ENCODE data around the gene KLHL17. TPM values are rescaled to one million over a fixed set of nuclear protein-coding genes. Genes with fewer than 3 reads are reported as not detected.

KLHL17 gene
- total RNA-seq, 2 donors from 2014 or later = 4.2 to 15.3 TPM

DNA sequence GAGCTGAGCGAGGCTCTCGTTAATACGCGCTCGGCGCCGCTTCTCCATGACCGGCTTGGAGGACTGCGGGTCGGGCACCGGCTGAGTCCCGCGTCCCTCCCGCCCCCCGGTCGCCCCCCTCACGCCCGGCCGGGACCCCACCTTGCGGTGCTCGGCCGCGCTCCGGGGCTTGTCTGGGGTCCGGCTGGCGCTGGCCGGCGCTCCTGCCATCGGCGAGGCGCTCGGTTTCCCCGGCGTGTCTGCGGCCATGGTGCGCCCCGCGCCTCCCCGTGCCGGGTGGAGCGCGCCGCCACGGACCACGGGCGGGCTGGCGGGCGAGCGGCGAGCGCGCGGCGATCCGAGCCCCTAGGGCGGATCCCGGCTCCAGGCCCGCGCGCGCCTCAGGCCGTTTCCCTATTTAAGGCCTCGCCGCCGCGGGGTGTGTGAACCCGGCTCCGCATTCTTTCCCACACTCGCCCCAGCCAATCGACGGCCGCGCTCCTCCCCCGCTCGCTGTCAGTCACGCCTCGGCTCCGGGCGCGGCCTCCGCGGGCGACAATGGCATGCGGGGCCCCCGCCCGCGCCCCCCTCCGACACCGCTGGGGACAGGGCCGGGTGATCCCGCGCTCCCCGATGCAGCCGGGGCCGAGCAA is 39.5 kb downstream of the KLHL17 start, which contains the start of gene HES4:
Gene HES4 (minus strand): TSS at position 373 of the 632 bp plus-strand sequence. CDS start 124 bp downstream, at position 249.
- ATAC-seq (ENCODE audit: insufficient number of reproducible peaks, low FRiP score, low read depth) = peak; percentile 74

DNA sequence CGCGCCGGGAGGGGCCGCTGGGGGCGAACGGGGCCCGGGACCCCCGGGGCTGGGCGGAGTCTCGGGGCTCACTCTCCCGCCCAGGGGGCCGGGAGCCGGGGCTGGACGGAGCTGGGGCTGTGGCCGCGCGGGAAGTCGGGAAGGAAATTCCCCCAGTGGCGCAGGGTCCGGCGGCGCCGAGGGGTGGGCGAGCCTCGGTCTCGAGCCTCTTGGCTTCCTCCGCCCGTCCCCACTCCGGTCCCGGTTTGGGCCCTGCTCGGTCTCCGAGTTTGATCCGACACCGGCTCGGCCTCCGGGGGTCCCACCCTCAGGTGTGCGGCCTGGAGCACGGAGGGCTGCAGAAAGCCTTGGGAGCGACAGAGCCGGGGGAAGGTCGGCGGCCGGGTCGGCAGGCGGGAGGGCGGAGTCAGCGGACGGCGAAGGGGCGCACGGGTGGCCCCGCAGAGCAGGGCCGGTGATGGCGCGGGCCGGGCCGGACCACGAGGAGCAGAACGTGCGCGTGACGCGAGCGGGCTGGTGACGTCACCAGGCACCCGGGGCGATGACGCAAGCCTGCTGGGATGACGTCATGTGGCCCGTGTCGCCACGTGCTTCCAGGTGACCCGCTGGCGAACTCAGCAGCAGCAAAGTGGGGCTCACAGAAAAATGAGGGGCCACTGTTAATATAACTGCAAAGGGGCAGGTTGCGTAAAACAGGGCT is 40.1 kb downstream of the KLHL17 start:
- peak overlapping the region; percentile 99 for H3K27ac ChIP-seq
- ATAC-seq (ENCODE audit: insufficient number of reproducible peaks, low FRiP score, low read depth) = peak; percentile 62
- no peaks in the 10 kb centered on the region for H3K27me3 ChIP-seq (replicated peaks; ENCODE audit: insufficient read depth)
- TF ChIP-seq, protein P1, sequence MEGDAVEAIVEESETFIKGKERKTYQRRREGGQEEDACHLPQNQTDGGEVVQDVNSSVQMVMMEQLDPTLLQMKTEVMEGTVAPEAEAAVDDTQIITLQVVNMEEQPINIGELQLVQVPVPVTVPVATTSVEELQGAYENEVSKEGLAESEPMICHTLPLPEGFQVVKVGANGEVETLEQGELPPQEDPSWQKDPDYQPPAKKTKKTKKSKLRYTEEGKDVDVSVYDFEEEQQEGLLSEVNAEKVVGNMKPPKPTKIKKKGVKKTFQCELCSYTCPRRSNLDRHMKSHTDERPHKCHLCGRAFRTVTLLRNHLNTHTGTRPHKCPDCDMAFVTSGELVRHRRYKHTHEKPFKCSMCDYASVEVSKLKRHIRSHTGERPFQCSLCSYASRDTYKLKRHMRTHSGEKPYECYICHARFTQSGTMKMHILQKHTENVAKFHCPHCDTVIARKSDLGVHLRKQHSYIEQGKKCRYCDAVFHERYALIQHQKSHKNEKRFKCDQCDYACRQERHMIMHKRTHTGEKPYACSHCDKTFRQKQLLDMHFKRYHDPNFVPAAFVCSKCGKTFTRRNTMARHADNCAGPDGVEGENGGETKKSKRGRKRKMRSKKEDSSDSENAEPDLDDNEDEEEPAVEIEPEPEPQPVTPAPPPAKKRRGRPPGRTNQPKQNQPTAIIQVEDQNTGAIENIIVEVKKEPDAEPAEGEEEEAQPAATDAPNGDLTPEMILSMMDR (IDR thresholded peaks at IDR 0.05) = peak; percentile 11
- no peaks in the 10 kb centered on the region for H3K9me3 ChIP-seq
- H3K36me3 ChIP-seq = no peaks in the 10 kb centered on the region
- no peak for DNase-seq (ENCODE audit: low spot score)
- peak overlapping the region; percentile 98 for H3K4me3 ChIP-seq
- H3K4me1 ChIP-seq (ENCODE audit: control insufficient read depth in 1 of 2, low read depth in 2 of 2) = peaks cover 13 to 40% of the 10 kb centered on the region in 2 donors

More for the DNA sequence above, 39.5 kb downstream of the KLHL17 start, which contains the start of gene HES4:
- H3K36me3 ChIP-seq = no peaks in the 10 kb centered on the region
- H3K27ac ChIP-seq = peak within 1 kb of the TSS; percentile 99
- TF ChIP-seq, protein P1 (IDR thresholded peaks at IDR 0.05) = no peak
- no peaks in the 10 kb centered on the region for H3K27me3 ChIP-seq (replicated peaks; ENCODE audit: insufficient read depth)
- DNase-seq (ENCODE audit: low spot score) = peak; percentile 81
- H3K4me3 ChIP-seq = peak within 1 kb of the TSS; percentile 98
- peaks cover 9 to 34% of the 10 kb centered on the region in 2 donors for H3K4me1 ChIP-seq (ENCODE audit: control insufficient read depth in 1 of 2, low read depth in 2 of 2)
- no peaks in the 10 kb centered on the region for H3K9me3 ChIP-seq

DNA sequence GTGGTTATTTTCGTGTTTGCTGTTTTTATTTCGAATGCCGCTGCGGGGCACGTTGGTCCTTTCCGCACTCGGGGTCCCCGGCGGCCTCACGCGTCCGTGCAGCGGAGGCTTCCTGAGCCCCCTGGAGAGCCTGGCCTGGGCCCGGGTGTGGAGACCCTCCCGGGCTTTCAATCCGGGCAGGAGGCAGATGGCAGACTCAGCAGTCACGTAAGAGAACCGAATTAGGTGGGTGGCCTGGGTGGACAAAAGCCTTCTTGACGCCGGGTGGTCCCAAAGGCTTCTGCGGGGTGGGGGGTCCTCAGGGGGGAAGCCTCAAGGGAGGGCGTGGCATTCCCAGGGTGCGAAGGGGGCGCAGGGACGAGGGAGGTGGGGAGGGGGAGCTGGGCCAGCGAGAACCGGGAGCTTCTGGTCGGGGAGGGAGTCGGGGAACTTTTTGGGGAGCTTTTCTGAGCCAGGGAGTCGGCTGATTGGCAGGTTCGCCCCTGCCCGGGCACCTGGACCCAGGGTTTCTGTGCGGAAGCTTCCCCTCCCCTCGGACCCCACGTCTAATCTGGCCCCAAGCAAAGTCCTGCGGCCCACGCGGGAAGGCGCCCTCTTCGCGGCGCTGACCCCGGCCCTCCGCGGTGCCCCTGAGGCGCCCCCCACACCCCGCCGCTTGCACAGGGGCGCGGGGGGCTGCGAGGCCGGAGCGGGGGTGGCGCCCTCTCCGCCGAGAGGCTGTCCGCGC is 40.8 kb downstream of the KLHL17 start:
- Histone ChIP-seq H3K27me3 (replicated peaks; ENCODE audit: insufficient read depth) (no peaks in the 10 kb centered on the region), H3K4me1 (ENCODE audit: control insufficient read depth in 1 of 2, low read depth in 2 of 2) (peaks cover 13 to 44% of the 10 kb centered on the region in 2 donors)

DNA sequence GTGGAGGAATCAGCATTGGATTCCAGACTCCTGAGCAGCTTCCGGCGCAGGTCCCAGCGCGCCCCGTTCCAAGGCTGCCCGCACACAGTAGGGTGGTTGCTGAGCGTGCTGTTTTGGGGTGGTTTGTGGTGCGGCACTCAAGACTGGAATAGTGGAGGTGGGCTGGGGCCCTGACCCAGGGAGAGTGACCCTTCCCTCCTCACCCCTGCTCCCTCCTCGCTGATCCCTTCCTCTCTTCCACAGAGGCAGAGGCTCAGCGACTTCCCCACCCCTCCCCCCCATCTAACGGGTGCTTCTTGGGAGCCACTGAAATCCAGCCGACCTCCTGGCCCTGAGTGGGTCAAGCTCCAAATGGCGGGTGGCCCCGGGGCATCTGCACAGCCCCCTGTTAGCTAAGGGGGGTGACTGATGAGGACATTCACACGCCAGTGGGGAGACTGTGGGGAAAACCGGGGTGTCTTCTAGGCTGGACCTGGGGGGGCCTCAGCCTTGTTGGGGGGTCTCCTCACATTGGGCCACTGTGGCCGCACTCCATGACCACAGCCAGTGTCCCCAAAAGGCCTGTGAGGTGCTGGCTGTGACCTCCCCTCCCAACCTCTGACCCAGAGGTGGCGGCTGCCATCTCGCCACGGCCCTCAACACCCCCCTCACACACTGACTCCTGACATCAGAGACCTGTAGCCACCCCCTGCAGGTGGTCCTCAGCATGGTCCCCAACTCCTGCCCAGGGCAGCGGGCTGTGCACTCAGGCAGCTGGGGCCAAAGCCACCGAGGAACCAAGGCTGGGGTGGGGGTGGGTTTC is 43.4 kb downstream of the KLHL17 start:
- Histone ChIP-seq H3K27ac (no peak overlapping the region), H3K9me3 (no peaks in the 10 kb centered on the region), H3K36me3 (no peaks in the 10 kb centered on the region), H3K27me3 (replicated peaks; ENCODE audit: insufficient read depth) (no peaks in the 10 kb centered on the region), H3K4me1 (ENCODE audit: control insufficient read depth in 1 of 2, low read depth in 2 of 2) (peaks cover 4 to 28% of the 10 kb centered on the region in 2 donors), H3K4me3 (no peak overlapping the region)
- ATAC-seq (ENCODE audit: insufficient number of reproducible peaks, low FRiP score, low read depth) = no peak
- DNase-seq (ENCODE audit: low spot score) = no peak
- TF ChIP-seq, protein P1 (IDR thresholded peaks at IDR 0.05) = no peak

More for the DNA sequence above, 40.8 kb downstream of the KLHL17 start:
- H3K27ac ChIP-seq = peak overlapping the region; percentile 99
- H3K4me3 ChIP-seq = peak overlapping the region; percentile 98
- no peaks in the 10 kb centered on the region for H3K9me3 ChIP-seq
- ATAC-seq (ENCODE audit: insufficient number of reproducible peaks, low FRiP score, low read depth) (no peak), DNase-seq (ENCODE audit: low spot score) (no peak)
- H3K36me3 ChIP-seq = no peaks in the 10 kb centered on the region
- TF ChIP-seq, protein P1 (IDR thresholded peaks at IDR 0.05) = no peak
